HFFc6 (cell line): Measurements from ENCODE around the gene DNAJC1. TPM values are rescaled to one million over a fixed set of nuclear protein-coding genes. Genes with fewer than 3 reads are reported as not detected.

Experiments used
- DNase-seq: peaks from one replicate; pipeline ENCODE4 v3.0.0-alpha.2; 2018
- H3K27ac Mint-ChIP-seq: 2 replicates; pipeline ENCODE4 v1.8.0; 2020; ENCODE audit warnings: mild to moderate bottlenecking, mixed read lengths
- H3K27me3 Mint-ChIP-seq: 2 replicates; pipeline ENCODE4 v1.8.0; 2021; ENCODE audit warnings: mild to moderate bottlenecking, moderate library complexity, mixed read lengths; ENCODE audit not compliant: insufficient read depth
- H3K36me3 Mint-ChIP-seq: 2 replicates; pipeline ENCODE4 v1.8.0; 2021; ENCODE audit warnings: low read depth, mixed read lengths
- H3K4me1 Mint-ChIP-seq: 2 replicates; pipeline ENCODE4 v1.8.0; 2020; ENCODE audit warnings: low read depth, mixed read lengths
- H3K4me3 Mint-ChIP-seq: 2 replicates; pipeline ENCODE4 v1.8.0; 2020; ENCODE audit warnings: mild to moderate bottlenecking, moderate library complexity, mixed read lengths
- H3K9me3 Mint-ChIP-seq: 2 replicates; pipeline ENCODE4 v1.8.0; 2020; ENCODE audit warnings: mild to moderate bottlenecking, mixed read lengths
- CTCF ChIP-seq: fragments of 200-600 bp; sonication (generic); IDR thresholded peaks from 2 replicates; pipeline ENCODE4 v1.5.0; 2021; ENCODE audit warnings: antibody characterized with exemption, mild to moderate bottlenecking
- total RNA-seq, 6 experiments: library from RNA; stranded (reverse); fragmentation: NEBNext Ultra II Directional; extraction: Animal tissue kit (Norgen Biotek cat#: 25700); gene quantifications; 2 replicates in 1 of 6; 3 replicates in 5 of 6; pipeline ENCODE4 v1.2.3, GENCODE V29; 2021

The DNAJC1 gene
- total RNA-seq, 6 experiments from 2014 or later: 17.3 to 25.5 (median 17.9) TPM

GRCh38 chr10:21832821-21833130, 170.8 kb downstream of the DNAJC1 start:
- TF ChIP-seq CTCF: no peak
- Mint-ChIP-seq H3K27ac (no peak overlapping the region), H3K27me3 (no peaks in the 10 kb centered on the region), H3K4me1 (peaks cover 12% of the 10 kb centered on the region), H3K9me3 (peaks cover 67% of the 10 kb centered on the region), H3K36me3 (peaks cover 56% of the 10 kb centered on the region), H3K4me3 (no peak overlapping the region)
- no peak for DNase-seq

- no peak for TF ChIP-seq CTCF
- no peak overlapping the region for H3K27ac Mint-ChIP-seq
- no peaks in the 10 kb centered on the region for H3K27me3 Mint-ChIP-seq
- peak; percentile 38 for DNase-seq
- no peak overlapping the region for H3K4me3 Mint-ChIP-seq
- H3K36me3 Mint-ChIP-seq: peaks cover 62% of the 10 kb centered on the region
- peaks cover 12% of the 10 kb centered on the region for H3K4me1 Mint-ChIP-seq
- peaks cover 72% of the 10 kb centered on the region for H3K9me3 Mint-ChIP-seq
These were observed 171.3 kb downstream of the DNAJC1 start for GRCh38 chr10:21831986-21832820.

DNA sequence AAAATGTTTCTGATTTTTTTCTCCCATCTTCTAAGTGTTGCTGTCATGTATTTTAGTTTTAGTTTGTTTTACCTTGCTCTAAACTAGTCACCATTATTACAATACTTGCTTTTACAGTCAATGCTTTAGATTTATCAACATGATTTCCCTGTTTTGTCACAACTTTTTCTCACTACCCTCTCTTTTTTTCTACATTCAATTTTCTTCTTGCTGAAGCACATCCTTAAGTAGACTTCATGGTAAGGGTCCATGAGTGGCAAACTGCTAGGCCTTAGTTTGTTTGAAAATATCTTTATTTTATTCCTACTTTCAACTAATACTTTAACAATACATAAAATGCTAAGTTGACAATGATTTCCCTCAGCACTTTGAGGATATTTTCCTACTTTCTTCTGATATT, 173.5 kb downstream of the DNAJC1 start:
- no peak overlapping the region for H3K27ac Mint-ChIP-seq
- H3K9me3 Mint-ChIP-seq: peaks cover 74% of the 10 kb centered on the region
- no peak overlapping the region for H3K4me3 Mint-ChIP-seq
- no peak for DNase-seq
- H3K36me3 Mint-ChIP-seq: peaks cover 60% of the 10 kb centered on the region
- TF ChIP-seq CTCF: no peak
- H3K27me3 Mint-ChIP-seq: peaks cover 1% of the 10 kb centered on the region; the same call in 1 of the 2 replicates
- H3K4me1 Mint-ChIP-seq: peaks cover 12% of the 10 kb centered on the region

- TF ChIP-seq CTCF: no peak
- H3K36me3 Mint-ChIP-seq: peaks cover 55% of the 10 kb centered on the region
- no peak overlapping the region for H3K4me3 Mint-ChIP-seq
- DNase-seq: no peak
- peaks cover 4% of the 10 kb centered on the region for H3K4me1 Mint-ChIP-seq
- H3K9me3 Mint-ChIP-seq: peaks cover 59% of the 10 kb centered on the region
- peaks cover 1% of the 10 kb centered on the region; the same call in 1 of the 2 replicates for H3K27me3 Mint-ChIP-seq
- H3K27ac Mint-ChIP-seq: no peak overlapping the region
These were observed 176.2 kb downstream of the DNAJC1 start for GRCh38 chr10:21827308-21827707.

DNA sequence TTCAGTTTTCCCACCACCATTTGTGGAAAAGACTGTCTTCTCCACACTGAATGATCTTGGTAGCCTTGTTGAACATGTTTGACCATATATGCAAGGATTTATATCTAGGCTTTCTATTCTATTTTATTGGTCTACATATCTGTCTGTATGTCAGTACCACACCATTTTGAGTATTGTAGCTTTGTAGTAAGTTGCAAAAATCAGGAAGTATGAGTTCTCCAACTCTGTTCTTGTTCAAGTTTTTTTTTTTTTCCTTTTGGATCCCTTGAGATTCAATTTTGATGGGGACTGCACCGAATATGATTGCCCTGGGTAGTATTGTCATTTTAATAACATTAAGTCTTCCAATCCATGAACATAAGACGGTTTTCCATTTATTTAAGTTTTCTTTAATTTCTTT, 176.8 kb downstream of the DNAJC1 start:
- Mint-ChIP-seq H3K4me1 (no peaks in the 10 kb centered on the region), H3K27ac (no peak overlapping the region), H3K27me3 (peaks cover 1% of the 10 kb centered on the region; the same call in 1 of the 2 replicates), H3K9me3 (peaks cover 59% of the 10 kb centered on the region), H3K36me3 (peaks cover 55% of the 10 kb centered on the region), H3K4me3 (no peak overlapping the region)
- TF ChIP-seq CTCF: no peak
- no peak for DNase-seq
